ENCODE data around the gene ZFP36. TPM values are rescaled to one million over a fixed set of nuclear protein-coding genes. Genes with fewer than 3 reads are reported as not detected.

Gene ZFP36
- total RNA-seq, 1 donor from 2014 or later: 105 TPM

DNA sequence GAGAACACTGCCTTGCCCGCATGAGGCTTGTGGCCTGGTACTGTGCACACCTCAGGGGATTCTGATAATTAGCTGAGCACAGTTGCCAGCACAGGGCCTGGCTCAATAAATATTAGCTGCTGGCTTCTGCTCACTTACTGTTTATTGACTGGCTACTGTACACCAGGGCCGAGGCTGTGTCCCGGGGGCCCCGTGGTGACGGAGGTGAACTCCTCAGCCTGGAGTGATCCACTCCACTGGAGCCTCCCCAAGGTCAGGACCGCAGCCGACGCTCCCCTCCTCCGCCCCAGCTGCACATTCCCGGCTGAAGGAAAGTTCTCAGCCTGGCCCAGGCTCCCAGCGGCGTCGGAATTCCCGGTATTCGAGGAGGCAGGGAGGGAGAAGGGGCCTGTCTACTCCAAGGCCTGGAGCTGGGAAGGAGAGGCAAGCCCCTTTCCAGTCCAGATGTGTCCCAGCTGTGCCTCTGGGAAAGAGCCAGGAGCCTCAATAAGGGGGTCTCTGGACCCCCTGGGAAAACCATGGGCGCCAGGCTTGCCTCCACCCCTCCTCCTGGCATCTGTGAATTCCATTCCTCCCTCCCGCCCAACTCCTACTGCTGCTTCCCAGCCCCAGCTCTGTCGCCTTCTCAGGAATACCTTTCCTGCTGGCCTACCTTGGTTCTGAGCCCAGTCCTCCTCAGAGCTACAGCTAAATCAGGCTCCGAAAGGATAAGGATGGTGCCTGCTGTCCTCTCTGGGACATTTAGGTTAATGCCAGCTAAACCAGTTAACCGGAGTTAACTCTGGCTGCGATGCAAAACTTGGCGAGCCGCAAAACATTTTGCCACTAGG lies 21.9 kb downstream of the ZFP36 start:
- H3K27me3 Mint-ChIP-seq (ENCODE audit: unreplicated experiment): no peaks in the 10 kb centered on the region
- H3K4me3 Mint-ChIP-seq (ENCODE audit: unreplicated experiment): peak overlapping the region; percentile 35
- no peaks in the 10 kb centered on the region for H3K9me3 Mint-ChIP-seq (ENCODE audit: unreplicated experiment)
- DNase-seq (ENCODE audit: extremely low spot score, unreplicated experiment): peak; percentile 94
- peak overlapping the region; percentile 85 for H3K27ac Mint-ChIP-seq (ENCODE audit: unreplicated experiment)
- H3K36me3 Mint-ChIP-seq (ENCODE audit: unreplicated experiment): peaks cover 28% of the 10 kb centered on the region
- H3K4me1 Mint-ChIP-seq (ENCODE audit: unreplicated experiment): peaks cover 48% of the 10 kb centered on the region
- TF ChIP-seq, protein P1, sequence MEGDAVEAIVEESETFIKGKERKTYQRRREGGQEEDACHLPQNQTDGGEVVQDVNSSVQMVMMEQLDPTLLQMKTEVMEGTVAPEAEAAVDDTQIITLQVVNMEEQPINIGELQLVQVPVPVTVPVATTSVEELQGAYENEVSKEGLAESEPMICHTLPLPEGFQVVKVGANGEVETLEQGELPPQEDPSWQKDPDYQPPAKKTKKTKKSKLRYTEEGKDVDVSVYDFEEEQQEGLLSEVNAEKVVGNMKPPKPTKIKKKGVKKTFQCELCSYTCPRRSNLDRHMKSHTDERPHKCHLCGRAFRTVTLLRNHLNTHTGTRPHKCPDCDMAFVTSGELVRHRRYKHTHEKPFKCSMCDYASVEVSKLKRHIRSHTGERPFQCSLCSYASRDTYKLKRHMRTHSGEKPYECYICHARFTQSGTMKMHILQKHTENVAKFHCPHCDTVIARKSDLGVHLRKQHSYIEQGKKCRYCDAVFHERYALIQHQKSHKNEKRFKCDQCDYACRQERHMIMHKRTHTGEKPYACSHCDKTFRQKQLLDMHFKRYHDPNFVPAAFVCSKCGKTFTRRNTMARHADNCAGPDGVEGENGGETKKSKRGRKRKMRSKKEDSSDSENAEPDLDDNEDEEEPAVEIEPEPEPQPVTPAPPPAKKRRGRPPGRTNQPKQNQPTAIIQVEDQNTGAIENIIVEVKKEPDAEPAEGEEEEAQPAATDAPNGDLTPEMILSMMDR (IDR thresholded peaks at IDR 0.05): no peak

DNA sequence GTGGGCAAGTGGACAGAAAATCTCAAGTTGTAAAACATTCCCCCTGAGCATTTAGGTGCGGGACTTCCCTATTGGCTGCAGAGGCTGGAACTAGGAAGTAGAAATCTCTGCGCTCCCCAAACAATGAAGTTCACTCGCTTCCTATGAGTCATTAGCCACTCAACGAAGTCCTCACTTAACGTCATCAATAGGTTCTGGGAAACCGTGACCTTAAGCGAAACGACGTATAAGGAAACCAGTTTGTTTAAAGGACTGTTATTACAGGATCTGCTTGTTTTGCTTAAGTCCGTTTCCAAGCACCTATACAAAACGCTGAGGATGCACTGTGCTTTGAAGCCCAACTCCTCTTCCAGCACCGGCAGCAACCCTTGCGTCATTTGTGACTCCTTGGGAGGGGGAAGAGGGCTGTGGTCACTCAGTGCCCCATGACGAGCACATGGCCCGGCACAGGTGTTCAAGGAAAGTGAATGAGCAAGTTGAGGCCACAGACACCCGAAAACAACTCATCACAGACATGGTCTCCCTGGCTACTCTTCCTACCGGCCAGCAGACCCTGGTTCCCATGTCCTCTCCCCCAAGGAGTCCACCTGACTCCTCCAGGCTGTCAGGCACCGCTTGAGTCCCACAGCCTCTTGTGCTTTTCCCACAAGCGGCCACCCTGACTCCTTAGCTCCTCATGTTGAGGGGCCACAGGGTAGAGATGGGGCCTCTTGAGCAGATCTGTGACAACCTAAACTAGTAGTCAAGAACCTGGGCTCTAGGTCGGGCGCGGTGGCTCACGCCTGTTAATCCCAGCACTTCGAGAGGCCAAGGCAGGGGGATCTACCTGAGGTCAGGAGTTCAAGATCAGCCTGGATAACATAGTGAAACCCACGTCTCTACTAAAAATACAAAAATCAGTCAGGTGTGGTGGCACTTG lies 24.3 kb downstream of the ZFP36 start:
- peaks cover 62% of the 10 kb centered on the region for H3K4me1 Mint-ChIP-seq (ENCODE audit: unreplicated experiment)
- DNase-seq (ENCODE audit: extremely low spot score, unreplicated experiment): no peak
- H3K4me3 Mint-ChIP-seq (ENCODE audit: unreplicated experiment): no peak overlapping the region
- H3K36me3 Mint-ChIP-seq (ENCODE audit: unreplicated experiment): peaks cover 29% of the 10 kb centered on the region
- H3K9me3 Mint-ChIP-seq (ENCODE audit: unreplicated experiment): no peaks in the 10 kb centered on the region
- TF ChIP-seq, protein P1 (IDR thresholded peaks at IDR 0.05): no peak
- H3K27me3 Mint-ChIP-seq (ENCODE audit: unreplicated experiment): no peaks in the 10 kb centered on the region
- peak overlapping the region; percentile 73 for H3K27ac Mint-ChIP-seq (ENCODE audit: unreplicated experiment)

DNA sequence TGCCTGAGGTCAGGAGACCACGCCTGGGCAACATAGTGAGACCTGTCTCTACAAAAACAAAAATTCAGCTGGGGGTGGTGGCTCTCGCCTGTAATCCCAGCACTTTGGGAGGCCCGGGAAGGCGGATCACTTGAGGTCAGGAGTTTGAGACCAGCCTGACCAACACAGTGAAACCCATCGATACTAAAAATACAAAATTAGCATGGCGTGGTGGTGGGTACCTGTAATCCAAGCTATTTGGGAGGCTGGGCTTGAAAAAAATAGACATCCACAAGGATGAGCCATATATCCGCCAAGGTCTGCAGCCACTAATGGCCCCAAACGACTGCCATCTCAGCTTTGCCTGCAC lies 26.0 kb downstream of the ZFP36 start:
- TF ChIP-seq, protein P1 (IDR thresholded peaks at IDR 0.05): no peak
- Mint-ChIP-seq H3K27me3 (ENCODE audit: unreplicated experiment) (no peaks in the 10 kb centered on the region), H3K27ac (ENCODE audit: unreplicated experiment) (peak overlapping the region; percentile 7), H3K4me3 (ENCODE audit: unreplicated experiment) (no peak overlapping the region), H3K4me1 (ENCODE audit: unreplicated experiment) (peaks cover 62% of the 10 kb centered on the region), H3K36me3 (ENCODE audit: unreplicated experiment) (peaks cover 24% of the 10 kb centered on the region), H3K9me3 (ENCODE audit: unreplicated experiment) (no peaks in the 10 kb centered on the region)
- no peak for DNase-seq (ENCODE audit: extremely low spot score, unreplicated experiment)

DNA sequence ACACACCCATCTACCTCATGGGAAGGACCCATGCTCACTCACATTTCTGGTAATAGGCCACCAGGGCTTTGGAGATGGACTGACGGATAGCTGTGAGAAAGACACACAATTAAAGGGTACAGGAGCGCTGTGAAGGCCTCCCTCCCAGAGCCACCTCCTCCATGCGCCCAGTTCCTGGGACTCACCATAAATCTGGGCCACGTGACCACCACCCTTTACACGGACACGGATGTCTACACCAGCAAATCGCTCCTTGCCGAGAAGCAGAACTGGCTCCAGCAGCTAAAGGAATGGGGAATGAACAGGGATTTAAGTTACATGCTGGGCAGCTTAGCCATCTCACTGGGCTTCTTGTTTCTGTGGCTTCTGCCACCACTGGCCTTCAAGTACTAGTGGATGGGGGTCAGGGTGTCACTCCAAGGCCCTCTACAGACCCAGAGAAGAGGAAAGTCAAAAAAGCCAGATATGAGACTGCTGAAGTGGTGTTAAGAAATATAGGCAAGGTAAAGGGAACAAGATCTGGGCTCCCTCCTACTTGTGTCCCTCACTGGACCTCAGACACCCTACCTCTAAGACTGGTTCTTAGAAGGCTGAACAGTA lies 26.9 kb downstream of the ZFP36 start:
- no peak overlapping the region for H3K4me3 Mint-ChIP-seq (ENCODE audit: unreplicated experiment)
- H3K27ac Mint-ChIP-seq (ENCODE audit: unreplicated experiment): no peak overlapping the region
- TF ChIP-seq, protein P1 (IDR thresholded peaks at IDR 0.05): no peak
- no peaks in the 10 kb centered on the region for H3K27me3 Mint-ChIP-seq (ENCODE audit: unreplicated experiment)
- DNase-seq (ENCODE audit: extremely low spot score, unreplicated experiment): no peak
- peaks cover 24% of the 10 kb centered on the region for H3K36me3 Mint-ChIP-seq (ENCODE audit: unreplicated experiment)
- peaks cover 53% of the 10 kb centered on the region for H3K4me1 Mint-ChIP-seq (ENCODE audit: unreplicated experiment)
- H3K9me3 Mint-ChIP-seq (ENCODE audit: unreplicated experiment): no peaks in the 10 kb centered on the region
